HG02840 (cell line): Measurements from ENCODE around the gene ATP5IF1.

Source experiments
- ATAC-seq: cut with Tn5 transposase; IDR thresholded peaks from one replicate; pipeline ENCODE4 v1.9.1; 2021; ENCODE audit warnings: mild to moderate bottlenecking, moderate library complexity, moderate number of reproducible peaks; ENCODE audit not compliant: unreplicated experiment, low FRiP score

Gene ATP5IF1

DNA sequence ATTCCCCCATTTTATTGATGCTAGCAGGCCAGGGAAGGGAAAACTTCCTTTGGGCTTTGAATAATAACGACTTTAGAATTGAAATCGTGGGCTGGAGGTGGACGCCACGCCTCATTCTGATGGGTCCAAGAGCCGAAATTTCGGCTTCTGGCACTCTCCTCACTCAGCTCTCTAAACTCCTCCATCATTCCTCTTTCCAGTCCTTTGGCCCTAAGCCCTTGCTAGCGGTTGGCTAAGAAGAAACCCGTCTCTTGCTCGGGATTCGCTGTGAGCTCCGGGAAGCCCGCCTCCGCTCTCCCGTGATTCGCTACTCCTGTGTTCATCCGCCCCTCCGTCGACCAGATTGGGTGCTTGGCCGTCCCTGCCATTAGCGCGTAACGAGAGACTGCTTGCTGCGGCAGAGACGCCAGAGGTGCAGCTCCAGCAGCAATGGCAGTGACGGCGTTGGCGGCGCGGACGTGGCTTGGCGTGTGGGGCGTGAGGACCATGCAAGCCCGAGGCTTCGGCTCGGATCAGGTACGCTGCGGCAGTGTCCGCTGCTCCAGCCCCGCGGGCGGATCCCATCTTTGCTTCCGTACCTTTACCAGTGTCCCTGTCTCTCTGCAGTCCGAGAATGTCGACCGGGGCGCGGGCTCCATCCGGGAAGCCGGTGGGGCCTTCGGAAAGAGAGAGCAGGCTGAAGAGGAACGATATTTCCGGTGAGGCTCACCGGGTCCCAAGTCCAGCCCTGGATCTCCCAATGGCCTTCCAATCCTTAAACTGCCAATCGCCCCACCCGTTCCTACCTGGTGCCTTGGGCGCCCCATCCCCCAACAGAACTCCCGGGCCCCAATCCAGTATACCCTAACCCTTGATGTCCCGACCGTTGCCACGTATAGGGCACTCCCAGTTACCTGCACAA lies at the start of gene ATP5IF1:
Gene ATP5IF1 (plus strand): TSS at position 370 of the 901 bp plus-strand sequence. CDS start 60 bp downstream, at position 430.
- ATAC-seq = peak; percentile 86

DNA sequence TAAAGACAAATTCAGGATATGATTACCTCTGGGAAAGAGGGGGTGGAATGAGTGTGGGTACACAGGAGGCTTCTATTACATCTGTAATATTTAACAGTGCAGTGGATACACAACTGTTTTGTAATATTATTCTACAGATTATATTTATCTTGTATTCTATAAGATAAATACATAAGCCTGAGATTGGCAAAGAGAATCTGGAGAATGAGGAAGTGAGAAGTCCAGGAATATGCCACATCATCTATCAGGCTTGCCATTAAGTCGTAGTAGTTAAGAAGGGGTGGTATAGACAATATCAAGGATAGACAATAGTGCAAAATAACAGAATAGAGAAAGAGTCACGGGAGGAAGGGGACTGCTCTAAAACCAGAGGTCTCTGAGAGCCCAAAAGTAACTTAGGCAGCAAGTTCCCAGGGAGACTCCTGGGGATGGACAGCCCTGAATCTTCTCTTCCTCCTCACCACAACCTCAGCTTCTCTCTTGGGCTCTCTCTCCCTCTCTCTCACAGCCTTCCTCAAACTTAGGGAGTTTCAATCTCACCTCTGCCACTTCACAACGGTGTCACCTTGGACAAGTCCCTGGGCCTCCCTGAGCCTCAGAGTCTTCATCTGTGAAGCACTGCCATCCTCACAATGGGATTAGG lies 45.5 kb upstream of the ATP5IF1 start:
- no peak for ATAC-seq

DNA sequence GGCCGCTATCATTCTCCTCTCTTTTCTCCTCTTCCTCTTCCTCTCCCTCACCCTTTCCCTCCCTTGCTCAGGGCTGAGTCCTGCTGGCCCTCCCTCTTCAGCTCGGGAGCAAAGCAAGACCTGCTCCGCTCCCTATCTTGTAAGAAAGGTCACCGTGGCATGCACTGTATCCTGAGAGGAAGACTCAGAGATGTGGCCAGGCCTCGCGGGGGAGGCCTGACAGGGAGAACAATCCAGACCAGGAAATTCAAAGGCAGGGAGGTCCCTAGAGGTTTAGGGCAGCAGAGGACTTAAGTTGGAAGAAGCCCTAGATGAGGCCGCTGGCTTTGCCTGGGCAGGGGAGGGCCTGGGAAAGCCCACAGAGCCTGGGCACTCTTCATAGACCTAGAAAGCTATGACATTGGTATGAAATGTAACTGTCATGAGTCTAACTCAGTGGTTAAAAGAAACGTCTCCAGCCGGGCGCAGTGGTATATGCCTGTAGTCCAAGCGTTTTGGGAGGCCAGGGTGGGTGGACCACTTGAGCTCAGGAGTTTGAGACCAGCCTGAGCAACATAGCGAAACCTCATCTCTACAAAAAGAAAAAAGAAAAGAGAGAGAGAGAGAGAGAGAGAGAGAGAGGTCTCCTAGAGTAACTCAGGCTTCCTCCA lies 44.8 kb upstream of the ATP5IF1 start:
- ATAC-seq = no peak

DNA sequence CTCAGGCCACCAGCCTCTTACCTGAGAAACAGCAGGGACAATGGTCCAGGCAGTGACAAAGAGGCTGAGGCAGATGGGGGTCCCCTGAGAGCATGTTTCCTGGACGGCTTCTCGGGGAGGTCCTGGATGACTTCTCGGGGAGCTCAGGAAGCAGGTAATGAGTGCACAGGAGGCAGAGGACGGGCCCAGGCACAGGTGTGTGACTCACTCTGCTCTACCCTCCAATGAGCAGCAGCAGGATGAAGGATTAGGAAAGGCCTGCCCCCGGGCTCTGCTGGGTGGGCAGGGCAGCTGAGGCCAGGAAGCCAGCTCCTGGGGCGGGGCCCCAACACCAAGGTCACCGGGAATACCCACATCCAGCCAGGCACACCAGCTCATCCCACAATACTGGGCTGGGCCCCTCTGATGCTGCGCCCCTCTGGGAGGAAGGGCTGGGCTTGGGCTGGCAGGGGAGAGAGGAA lies 42.2 kb upstream of the ATP5IF1 start:
- no peak for ATAC-seq

DNA sequence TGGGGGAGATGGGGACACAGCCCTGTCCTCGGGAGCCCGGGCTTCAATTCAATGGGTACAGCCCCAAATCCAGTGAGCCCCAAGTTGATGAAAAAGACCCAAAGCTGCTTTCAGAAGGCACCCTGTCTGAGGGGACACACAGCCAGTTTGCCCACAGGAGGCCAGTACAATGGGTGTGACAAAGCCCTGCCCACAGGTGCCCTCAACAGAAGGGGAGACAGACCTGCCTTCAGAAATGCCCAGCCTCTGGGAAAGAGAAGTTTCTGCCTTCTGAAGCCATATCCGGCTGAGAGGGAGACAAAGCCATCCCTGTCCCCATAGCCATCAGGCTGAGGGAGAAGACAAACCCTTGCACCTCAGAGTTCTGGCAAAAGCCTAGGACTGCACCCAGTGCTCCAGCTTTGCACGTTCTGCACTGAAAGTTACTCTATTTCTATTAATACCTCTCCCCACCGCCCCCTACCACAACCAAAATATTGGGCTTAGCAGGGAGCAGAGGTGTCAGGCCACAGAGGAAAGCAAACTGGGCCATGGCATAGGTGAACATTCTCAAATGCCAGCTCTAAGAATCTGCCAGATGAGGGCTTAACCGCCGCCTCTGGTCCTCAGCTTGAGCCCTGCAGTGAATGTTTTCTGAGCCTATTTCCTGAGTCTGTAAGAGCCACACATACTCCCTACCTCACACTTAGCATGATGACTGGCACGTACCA lies 41.4 kb upstream of the ATP5IF1 start:
- no peak for ATAC-seq

DNA sequence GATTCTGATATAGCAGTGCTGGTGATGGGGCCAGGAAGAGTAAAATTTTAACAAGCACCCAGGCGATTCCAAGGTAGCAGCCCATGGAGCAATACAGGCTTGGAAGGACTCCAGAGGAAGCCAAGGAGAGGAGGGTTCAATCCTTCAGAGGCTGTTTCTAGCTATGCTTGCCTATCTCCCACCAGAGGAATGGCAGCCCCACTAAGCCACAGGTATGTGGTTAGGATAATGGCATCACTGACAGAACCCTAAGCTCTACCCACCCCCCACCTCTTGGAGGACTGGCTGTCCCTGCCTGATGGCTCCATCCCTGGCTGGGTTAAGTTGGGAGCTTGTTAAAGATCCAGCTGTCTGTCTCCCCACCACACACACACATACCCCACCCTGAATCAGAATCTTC lies 40.1 kb upstream of the ATP5IF1 start:
- ATAC-seq = no peak

DNA sequence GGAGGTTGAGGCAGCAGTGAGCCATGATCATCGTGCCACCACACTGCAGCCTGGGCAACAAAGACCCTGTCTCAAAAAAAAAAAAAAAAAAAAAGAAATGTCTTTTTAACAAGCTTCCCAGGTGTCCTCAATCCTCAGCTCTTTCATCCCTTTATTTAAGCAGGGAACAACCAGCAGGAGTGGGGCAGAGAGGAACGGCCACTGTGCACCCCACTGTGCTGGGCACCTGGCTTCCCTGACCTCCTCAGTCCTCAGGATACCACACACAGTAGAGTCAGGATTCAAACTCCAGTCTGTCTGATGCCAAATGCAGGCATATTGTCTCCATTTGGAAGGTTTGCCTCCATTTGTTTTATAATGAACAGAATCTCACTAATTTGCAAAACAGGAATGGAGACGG lies 39.6 kb upstream of the ATP5IF1 start:
- ATAC-seq = no peak

DNA sequence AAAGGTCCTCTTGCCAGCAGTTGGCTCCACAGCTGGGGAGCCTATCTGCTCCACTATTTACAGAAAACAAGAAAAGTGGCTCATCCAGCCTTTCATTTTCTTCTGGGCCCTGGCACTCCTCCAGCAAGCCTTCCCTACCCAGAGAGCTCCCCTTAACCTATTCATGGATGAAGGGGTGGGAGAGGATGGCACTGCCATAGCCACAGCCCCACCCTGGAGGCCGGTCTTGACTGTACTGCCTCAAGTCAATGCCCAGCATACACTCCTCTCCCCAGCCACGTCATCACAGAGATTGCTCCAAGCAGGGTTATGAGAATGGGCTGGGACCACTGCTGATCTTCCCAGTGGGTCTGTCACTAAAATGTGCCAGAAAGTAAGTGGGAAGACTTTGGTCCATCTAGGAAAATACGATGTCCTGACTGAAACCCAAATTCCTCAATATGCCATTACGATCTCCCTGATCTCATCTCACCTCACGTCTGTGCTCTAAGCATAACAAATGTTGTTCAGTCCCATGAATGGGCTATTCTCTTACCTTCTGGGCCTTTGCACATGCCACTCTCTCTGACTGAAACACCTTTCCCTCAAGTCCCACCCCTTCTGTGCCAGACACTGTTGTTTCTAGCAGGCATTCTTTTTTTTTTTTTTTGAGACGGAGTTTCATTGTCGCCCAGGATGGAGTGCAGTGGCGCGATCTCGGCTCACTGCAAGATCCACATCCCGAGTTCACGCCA lies 38.1 kb upstream of the ATP5IF1 start:
- no peak for ATAC-seq

DNA sequence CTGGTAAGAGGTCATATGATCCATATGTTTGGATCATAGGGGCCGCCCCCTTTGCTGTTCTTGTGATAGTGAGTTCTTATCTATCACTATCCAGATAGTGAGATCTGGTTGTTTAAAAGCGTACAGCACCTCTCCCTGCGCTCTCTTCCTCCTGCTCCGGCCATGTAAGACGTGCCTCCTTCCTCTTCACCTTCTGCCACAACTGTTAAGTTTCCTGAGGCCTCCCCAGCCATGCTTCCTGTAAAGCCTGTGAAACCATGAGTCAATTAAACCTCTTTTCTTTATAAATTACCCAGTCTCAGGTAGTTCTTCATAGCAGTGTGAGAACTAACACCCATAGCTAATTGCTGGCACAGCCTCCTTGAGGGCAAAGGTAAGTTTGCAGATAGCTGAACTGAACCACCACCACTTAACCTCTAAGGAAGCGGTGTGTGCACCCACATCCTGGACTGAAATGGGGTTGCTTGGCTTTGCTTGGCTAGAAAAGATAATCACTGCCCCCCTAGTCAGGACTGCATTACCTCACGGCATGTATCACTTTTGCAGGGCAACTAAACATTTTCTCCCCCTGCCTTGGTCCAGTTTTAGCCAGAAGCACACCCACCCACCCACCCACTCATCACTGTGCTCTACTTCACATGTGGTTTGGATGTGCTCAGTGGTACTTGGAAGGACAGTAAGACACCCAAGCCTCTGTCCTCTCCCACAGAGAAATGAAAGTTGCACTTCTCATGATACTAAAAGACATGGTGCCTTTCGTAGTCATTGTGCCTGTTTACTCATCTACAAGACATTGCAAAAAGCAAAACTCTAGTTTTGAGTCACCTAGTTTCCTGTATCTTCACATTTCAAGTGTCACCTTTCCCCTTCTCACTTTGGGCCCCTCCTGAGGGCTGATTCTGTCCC lies 36.3 kb upstream of the ATP5IF1 start:
- ATAC-seq = peak; percentile 81

DNA sequence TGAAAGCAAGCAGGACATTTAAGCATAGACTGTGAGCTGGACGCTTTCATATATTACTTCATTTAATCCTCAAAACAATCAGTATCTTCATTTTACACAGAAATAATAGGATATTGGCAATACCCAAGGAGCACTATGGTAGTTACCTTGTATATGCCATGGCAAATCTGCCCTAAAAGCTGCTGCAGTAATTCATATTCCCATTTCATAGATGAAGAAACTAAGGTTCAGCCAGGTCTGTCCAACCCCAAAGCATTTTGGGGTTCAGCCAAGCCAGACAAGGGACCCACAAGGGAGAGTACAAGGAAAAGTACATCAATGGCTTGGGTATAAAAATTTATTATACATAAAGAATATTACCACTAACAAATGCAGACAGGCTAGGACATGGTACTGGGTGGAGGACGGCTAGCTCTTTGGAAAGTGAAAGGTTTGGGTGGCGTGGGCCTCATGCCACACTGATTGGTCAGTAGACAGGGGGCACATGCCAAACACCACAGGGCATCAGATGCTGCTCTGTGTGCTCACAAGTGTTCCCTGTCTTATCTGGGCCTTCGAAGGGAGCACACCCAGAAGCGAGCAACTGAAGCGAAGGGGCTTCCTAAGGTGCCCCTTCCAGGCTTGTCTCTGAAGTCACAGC lies 35.6 kb upstream of the ATP5IF1 start:
- no peak for ATAC-seq

DNA sequence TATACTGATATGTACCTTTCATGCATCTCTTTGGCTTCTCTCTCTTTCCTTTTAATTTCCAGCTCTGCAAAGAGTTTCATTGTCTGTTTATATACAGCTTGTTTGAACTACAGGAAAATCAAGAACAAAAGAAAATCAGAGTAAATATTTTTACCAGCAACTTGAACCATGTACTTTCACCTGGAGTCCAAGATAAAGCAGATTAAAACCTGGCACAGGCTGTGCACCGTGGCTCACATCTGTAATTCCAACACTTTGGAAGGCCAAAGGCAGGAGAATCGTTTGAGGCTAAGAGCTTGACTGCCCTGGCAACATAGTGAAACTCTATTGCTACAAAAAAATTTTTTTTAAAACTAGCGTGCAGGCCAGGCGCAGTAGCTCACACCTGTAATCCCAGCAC lies 30.7 kb upstream of the ATP5IF1 start:
- no peak for ATAC-seq

DNA sequence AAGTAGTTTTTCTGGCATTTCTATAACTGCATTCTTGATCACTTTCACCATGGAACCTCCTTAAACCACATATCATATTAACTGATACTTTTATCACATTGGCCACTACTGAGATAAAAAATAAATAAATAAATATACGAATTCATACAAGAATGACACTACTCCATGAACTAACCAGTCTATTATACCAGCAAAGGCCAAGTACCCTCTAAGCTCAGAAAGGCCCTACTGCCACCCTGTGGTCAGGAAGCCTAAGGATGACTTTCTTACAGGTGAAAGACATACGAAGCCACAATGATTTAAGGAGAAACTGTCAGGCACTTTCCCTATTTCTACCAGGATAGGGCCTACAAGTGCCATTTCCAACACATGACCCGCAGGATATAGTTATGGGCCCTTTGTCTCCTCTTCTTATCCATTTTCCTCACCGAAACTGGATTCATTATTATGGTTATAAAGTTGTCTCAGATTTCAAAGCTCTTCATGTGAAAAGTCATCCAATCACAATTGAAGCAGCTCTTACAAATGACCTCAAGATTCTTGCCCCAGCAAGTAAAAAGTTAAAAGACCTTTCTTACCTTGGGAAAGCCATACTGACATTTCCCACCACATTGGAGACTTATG lies 27.0 kb upstream of the ATP5IF1 start:
- ATAC-seq = no peak

DNA sequence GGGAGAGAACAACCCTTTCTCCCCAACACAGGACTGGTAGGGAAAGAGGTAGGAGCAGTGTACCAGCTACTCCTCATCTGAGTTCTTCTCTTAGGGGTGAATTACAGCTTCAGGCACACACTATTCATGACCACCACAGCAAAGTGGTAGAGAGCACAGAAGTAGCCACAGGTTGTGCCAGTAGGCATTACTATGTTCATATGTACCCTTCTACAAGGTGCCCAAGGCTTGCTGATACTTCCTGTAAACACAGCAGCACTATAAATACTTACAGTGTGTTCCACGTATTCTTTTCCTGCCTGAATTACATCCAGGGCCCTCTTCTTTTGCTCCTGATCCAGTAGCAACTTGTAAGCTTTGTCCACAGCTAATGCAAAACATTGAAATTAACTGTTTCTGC lies 26.2 kb upstream of the ATP5IF1 start:
- ATAC-seq = no peak

DNA sequence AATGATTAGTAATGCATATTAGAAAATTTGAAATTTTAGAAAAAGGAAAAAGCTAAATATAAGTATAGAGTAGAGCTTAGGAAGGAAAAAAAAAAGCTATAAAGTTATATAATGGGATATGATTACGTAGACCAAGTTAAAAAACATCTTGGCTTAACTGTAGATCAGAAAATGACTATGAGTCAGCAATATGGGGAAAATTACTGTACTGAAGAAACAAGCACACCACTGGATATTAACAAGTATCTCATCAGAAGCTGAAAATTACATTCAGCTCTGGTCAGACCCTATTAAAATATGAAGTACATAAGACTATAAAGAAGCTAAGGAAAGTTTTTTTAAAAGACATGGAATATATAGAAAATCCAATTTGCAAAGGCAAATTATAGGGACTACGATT lies 22.6 kb upstream of the ATP5IF1 start:
- no peak for ATAC-seq

DNA sequence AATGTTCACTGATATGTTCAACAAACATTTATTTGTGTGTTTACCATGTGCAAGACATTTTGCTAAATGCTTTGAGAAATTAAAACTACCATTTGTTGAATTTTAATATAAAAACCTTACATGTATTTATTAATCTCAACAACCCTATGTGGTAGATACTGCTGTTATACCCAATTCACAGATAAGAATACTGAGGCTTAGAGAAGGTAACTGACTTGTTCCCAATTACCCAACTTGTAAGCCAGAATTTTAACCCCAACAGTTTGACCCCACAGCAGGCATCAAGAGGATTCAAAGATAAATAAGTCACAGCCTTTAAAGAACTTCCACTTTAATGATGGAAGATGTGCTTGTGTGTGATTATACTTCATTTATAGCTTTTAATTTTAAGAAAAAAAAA lies 6.8 kb upstream of the ATP5IF1 start:
- no peak for ATAC-seq

DNA sequence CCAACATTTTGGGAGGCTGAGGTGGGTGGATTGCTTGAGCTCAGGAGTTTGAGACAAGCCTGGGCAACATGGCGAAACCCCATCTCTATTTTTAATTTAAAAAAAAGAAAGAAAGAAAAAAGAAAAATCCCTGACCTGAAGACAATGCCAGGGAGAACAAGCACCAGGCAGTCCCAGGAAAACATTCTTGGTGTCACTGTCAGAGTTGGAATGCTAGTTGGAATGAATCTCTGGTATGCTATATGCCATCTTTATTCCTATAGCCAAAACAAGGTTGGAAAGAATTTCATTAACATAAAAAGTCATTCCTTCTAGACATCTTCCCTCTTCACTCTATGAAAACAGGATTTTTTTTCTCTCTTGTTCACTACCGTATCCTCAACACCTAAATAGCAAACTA lies 5.9 kb upstream of the ATP5IF1 start:
- no peak for ATAC-seq

DNA sequence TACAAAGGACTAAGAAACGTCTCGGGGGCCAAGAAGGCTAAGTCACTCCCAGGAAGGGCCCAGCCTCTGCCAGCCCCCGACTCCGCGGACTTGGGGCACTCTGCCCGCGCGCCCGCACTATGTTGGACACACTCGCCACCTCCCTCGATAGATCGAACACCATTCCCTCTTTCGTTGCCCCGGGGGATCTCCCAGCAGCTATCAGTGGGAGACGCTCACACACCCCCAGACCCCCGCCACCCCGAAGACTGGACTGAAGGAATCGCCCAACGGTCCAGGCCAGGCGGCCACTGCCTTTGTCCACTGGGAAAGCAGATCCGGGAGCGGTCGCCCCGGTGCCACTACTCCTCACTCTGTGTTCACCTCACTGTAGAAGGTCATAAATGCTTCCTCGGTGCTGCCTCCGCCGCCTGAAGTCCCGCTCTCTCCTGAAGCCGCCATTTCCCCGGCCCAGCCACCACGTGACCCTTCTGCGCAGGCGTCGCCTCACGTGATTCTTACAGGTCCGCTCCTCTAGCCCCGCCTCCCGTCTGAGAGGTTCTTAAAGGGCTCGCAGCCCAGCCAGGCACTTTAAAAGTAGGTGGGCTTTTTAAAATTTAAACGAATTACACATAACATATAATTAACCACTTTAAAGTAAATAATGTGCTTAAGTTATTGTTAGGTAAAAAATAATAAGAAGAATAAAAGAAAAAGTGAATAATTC lies 3.2 kb upstream of the ATP5IF1 start, which contains the start of gene DNAJC8:
Gene DNAJC8 (minus strand): TSS at position 472 of the 706 bp plus-strand sequence. CDS start 31 bp downstream, at position 441.
- ATAC-seq = no peak
